Fibroblast of the conjunctiva (primary cell): ENCODE measurements around the gene MIOX.

Experiments
- DNase-seq: peaks from one replicate; pipeline ENCODE4 v3.0.0-alpha.2; 2010; ENCODE audit warnings: low read depth

MIOX gene

GRCh38 chr22:50455201-50455600 is 31.5 kb upstream of the MIOX start:
- DNase-seq = no peak

GRCh38 chr22:50456026-50456425 is 30.6 kb upstream of the MIOX start:
- DNase-seq = no peak

DNA sequence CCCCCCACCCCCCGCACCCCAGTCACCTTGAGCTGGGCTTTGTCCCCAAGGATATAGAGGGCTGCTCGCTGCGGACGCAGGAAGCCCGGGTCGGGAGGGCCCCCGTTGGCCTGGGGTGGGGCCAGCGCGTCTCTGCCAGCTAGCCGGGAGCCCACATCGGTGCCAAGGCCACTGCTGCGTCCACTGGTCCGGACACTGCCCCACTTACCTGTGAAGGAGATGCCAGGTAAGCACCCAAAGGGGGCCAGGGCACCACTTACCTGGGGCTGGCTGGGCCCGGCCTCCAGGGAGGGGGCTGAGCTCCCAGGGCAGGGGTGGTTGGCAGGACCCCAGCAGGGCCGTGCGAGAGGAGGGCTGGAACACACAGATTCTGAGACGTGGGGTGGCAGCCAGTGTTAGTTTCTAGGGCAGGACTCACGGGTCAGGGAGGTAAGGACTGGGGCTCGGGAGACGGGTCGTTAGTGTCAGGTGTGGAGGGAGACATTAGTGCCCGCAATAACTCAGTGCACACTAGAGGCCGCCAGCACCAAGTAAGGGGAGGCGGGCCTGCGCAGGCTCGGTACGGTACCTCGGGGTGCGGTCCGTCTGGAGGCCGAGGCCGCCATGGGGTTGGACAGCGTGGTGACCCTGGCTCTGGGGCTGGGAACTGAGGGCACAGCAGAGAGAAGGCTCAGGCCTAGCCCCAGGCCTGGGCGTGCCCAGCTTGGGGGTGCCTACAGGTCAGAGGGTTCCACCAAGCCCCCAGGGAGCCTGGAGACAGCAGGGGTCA is 30.0 kb upstream of the MIOX start:
- no peak for DNase-seq

DNA sequence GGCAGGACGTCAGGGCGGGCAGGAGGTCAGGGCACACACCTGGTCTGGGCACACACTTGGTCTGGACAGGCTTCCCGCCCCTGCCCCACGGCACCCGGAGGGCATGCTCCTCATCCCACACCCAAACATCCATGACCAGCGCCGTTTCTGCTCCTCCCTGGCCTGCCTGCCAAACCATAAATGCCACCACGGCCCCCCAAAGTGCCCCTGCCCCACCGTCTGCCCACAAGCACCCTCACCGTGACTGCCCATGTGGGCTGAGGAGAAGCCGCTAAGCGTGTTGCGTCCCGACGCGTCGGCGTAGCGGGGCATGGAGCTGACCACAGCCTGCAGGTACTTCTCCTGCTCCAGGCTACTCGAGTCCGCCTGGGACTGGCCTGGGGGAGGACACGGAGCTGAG is 27.6 kb upstream of the MIOX start:
- DNase-seq = no peak

DNA sequence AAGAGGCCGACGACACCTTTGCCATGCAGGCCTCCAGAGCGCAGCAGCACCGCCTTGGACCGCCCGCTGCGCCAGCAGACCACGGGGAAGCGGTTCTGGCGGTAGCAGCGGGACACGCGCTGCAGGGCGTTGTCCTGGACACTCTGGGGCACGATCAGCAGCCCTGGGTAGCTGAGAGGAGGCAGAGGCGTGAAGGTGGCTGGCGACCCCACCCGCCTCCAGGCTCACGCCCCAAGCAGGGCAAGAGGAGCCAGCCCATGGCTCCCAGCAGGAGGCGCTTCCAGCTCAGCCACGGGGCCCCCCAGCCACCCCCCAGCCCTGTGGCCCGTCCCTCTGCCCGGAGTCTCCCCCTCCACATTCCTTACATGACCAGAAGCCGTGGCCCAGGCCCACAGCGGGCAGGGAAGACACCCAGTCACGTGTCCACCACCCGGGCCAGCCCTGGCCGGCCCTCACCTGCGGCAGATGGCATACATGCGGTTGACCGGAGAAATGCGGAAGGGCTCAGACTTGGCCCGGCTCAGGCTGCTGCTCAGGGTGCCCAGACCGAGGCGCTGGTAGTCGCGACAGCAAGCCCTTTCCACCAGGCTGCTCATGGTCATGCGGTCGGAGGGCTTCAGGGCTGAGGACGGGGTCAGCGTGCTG is 27.0 kb upstream of the MIOX start:
- no peak for DNase-seq

- no peak for DNase-seq
These were observed 25.7 kb upstream of the MIOX start for GRCh38 chr22:50460938-50461337.

DNA sequence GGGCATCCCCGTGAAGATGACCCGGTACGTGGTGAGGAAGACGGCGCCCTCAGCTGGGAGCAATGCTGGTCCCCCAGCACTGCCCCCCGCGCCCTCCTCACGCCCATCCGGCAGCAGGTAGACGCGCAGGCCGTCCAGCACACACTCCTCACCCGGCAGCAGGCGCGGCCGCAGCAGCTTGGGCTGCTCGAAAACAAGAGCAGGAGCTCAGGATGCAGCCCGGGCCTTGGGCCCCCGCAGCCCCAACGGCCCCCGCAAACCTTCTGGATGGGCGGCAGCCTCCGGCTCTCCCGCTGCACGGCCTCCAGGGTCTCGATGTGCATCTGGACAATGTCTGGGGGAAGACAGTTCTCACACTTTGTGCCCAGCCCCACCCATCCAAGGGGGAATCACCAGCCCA is 25.1 kb upstream of the MIOX start:
- DNase-seq = no peak

- DNase-seq = no peak
These were observed 24.6 kb upstream of the MIOX start for GRCh38 chr22:50461979-50462540.

- DNase-seq = no peak
These were observed 23.3 kb upstream of the MIOX start for GRCh38 chr22:50463188-50463900.

- no peak for DNase-seq
These were observed 22.2 kb upstream of the MIOX start for GRCh38 chr22:50464451-50464850.

DNA sequence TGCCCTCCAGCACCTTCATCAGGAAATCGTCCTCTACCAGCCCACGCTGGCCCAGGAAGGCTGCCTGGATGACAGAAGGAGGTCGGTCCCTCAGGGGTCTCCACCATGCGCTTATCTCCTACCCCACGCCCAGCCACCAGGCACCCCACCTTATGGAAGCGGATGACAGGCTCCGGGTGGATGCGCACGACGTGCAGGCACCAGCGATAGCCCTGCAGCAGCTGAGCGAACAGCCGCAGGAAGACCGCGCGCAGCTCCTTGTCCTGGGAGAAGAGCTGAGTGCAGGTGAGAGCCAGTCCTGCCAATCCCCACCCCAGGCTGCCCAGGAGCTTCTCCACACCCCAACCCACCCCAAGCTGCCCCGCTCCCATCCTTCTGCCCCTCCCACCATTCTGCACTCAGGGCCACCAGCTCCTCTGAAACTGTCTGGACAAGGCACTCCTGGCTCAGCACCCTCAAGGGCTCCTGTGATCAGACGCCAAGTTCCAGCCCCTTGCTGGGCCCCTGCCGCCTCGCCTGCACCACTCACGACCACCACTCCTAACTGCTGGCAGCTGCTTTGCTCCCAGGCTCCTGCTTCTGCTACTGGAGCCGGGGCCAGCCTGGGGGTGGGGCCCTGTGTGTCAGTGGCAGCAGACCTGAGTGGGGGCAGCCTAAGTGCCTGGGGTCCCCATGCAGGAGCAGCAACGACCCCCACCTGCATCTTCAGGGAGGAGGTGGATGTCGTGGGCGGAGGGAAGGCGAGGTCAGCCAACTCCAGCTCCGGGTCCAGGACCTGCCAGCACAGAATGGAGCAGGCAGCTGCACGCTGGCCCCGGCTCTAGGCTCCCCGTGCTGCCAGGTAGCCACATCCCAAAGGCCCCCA is 21.4 kb upstream of the MIOX start:
- DNase-seq = no peak

GRCh38 chr22:50467341-50467740 is 19.3 kb upstream of the MIOX start:
- DNase-seq = no peak

DNA sequence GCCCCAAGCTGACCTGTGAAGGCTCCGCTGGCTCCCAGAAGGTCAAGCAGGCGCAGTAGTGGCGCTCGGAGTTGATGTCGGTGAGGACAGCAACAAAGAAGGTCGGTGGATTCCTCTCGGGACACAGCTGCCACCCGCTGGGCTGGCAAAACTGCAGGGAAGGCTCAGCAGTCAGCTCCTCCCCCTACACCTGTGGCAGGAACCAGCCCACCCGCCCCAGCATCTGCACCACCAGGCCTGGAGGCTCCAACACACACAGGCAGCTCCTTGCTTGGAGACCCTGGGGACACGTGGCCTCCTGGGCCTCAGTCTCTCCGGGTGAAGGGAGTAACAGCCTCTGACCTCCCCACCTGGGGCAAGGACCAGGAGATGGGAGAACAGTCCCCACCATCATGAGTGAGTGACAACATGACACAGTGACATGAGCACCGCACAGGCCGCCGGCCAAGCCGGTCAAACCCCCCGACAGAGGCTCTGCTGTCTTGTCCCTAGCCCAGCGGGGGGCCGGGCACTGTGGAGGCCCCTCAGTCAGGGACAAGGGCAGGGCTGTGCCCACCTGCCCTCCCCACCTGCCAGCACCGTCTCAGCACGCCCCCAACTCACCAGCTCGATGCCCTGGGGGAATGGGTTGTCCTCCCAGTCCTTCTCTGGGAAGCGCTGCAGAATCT is 18.8 kb upstream of the MIOX start:
- DNase-seq = no peak

- DNase-seq = no peak
These were observed 18.0 kb upstream of the MIOX start for GRCh38 chr22:50468626-50469025.

- no peak for DNase-seq
These were observed 17.0 kb upstream of the MIOX start for GRCh38 chr22:50469377-50470305.

- no peak for DNase-seq
These were observed 16.2 kb upstream of the MIOX start for GRCh38 chr22:50470491-50470890.

- DNase-seq = no peak
These were observed 15.3 kb upstream of the MIOX start for GRCh38 chr22:50471197-50471847.

DNA sequence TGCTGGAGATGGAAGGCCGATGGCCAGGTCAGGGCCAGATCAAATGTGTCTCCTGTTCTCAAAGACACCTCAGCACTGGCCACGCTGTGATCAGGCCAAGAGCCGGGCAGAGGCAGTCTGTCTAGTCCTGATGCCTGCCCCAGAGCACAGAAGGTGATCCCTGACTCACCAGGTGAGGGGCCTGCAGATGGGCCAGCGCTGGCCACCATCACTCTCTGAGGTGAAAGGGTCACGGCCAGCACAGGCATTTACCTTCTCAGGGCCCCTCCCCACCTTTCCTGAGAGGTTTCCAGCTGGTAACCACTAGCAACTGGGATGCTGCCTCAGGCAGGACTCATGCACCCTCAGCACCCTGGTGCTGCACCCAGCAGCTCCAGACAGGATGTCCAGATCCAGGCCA is 14.7 kb upstream of the MIOX start:
- no peak for DNase-seq

- no peak for DNase-seq
These were observed 13.6 kb upstream of the MIOX start for GRCh38 chr22:50473088-50473487.
